ENCODE measurements around the gene SEMA6C. TPM values are rescaled to one million over a fixed set of nuclear protein-coding genes. Genes with fewer than 3 reads are reported as not detected.

The SEMA6C gene
- total and polyA plus RNA-seq, 2 of the 13 experiments (the other 11 are each of a cell fraction or from before 2014, with no cell fraction given): 1.4 to 2.9 TPM

GRCh38 chr1:151165738-151166504, 19.5 kb upstream of the SEMA6C start, which contains the start of the genes LYSMD1 and SCNM1 (continued):
- TF ChIP-seq TCF12 (IDR thresholded peaks at IDR 0.05): no peak
- TF ChIP-seq TCF12 (CRISPR knock-in tag; IDR thresholded peaks at IDR 0.05): no peak
- TF ChIP-seq JUND (CRISPR knock-in tag; IDR thresholded peaks at IDR 0.05): no peak
- no peak for TF ChIP-seq ZNF768 (CRISPR knock-in tag; IDR thresholded peaks at IDR 0.05)
- 0 out of 2 replicates have a peak, but pooled peaks have one; percentile 50 for TF ChIP-seq ZNF776 (CRISPR knock-in tag; IDR thresholded peaks at IDR 0.05)
- TF ChIP-seq, protein P1, sequence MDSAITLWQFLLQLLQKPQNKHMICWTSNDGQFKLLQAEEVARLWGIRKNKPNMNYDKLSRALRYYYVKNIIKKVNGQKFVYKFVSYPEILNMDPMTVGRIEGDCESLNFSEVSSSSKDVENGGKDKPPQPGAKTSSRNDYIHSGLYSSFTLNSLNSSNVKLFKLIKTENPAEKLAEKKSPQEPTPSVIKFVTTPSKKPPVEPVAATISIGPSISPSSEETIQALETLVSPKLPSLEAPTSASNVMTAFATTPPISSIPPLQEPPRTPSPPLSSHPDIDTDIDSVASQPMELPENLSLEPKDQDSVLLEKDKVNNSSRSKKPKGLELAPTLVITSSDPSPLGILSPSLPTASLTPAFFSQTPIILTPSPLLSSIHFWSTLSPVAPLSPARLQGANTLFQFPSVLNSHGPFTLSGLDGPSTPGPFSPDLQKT (CRISPR knock-in tag; IDR thresholded peaks at IDR 0.05; ENCODE audit: borderline replicate concordance): peak; percentile 98; the same call in 1 of the 2 replicates
- no peak for TF ChIP-seq PAWR (CRISPR knock-in tag; IDR thresholded peaks at IDR 0.05; ENCODE audit: borderline replicate concordance)
- no peak; the same call in 1 of the 2 replicates for TF ChIP-seq RFX5 (IDR thresholded peaks at IDR 0.05; ENCODE audit: low read depth, low read length)
- no peak for TF ChIP-seq SNRNP70 (IDR thresholded peaks at IDR 0.05; ENCODE audit: low read depth, low read length)
- no peak for TF ChIP-seq CC2D1A (CRISPR knock-in tag; IDR thresholded peaks at IDR 0.05)
- TF ChIP-seq TOE1 (CRISPR knock-in tag; IDR thresholded peaks at IDR 0.05): no peak
- peak; percentile 66; the same call in 1 of the 2 replicates for TF ChIP-seq ZNF784 (CRISPR knock-in tag; IDR thresholded peaks at IDR 0.05; ENCODE audit: borderline replicate concordance)
- no peak for TF ChIP-seq ZBTB1 (CRISPR knock-in tag; IDR thresholded peaks at IDR 0.05; ENCODE audit: borderline replicate concordance)
- peak; percentile 72; the same call in 1 of the 2 replicates for TF ChIP-seq ZNF224 (CRISPR knock-in tag; IDR thresholded peaks at IDR 0.05)
- TF ChIP-seq ZNF264 (CRISPR knock-in tag; IDR thresholded peaks at IDR 0.05): no peak
- peak; percentile 91 for TF ChIP-seq KDM2A (CRISPR knock-in tag; IDR thresholded peaks at IDR 0.05; ENCODE audit: borderline replicate concordance, low read depth)
- TF ChIP-seq, protein P2, sequence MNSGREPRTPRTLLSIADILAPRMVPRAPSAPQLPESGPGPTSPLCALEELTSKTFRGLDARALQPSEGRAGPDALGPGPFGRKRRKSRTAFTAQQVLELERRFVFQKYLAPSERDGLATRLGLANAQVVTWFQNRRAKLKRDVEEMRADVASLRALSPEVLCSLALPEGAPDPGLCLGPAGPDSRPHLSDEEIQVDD (CRISPR knock-in tag; IDR thresholded peaks at IDR 0.05; ENCODE audit: borderline replicate concordance): no peak
- TF ChIP-seq SIX4 (CRISPR knock-in tag; IDR thresholded peaks at IDR 0.05): peak; percentile 62; the same call in 1 of the 2 replicates
- no peak for TF ChIP-seq MBD4 (IDR thresholded peaks at IDR 0.05; ENCODE audit: borderline replicate concordance, low read length)
- no peak for TF ChIP-seq RAD21 (CRISPR knock-in tag; IDR thresholded peaks at IDR 0.05)
- peak; percentile 57; the same call in 1 of the 2 replicates for TF ChIP-seq PITX1 (CRISPR knock-in tag; IDR thresholded peaks at IDR 0.05)
- TF ChIP-seq TCF7 (IDR thresholded peaks at IDR 0.05; ENCODE audit: low read depth): no peak
- TF ChIP-seq ZNF629 (CRISPR knock-in tag; conservative IDR thresholded peaks at IDR 0.05): peak; percentile 34; the same call in 1 of the 2 replicates
- no peak; the same call in 1 of the 2 replicates for TF ChIP-seq SP5 (CRISPR knock-in tag; IDR thresholded peaks at IDR 0.05; ENCODE audit: borderline replicate concordance, low read depth)
- TF ChIP-seq ZNF790 (CRISPR knock-in tag; IDR thresholded peaks at IDR 0.05; ENCODE audit: borderline replicate concordance): no peak
- no peak for TF ChIP-seq GATA4 (IDR thresholded peaks at IDR 0.05; ENCODE audit: borderline replicate concordance, low read depth)
- no peak; the same call in 1 of the 2 replicates for TF ChIP-seq HNF4G (IDR thresholded peaks at IDR 0.05; ENCODE audit: borderline replicate concordance, low read depth, low read length)
- TF ChIP-seq HNF4G (CRISPR knock-in tag; IDR thresholded peaks at IDR 0.05; ENCODE audit: borderline replicate concordance, low read depth): no peak
- TF ChIP-seq SOX5 (CRISPR knock-in tag; IDR thresholded peaks at IDR 0.05; ENCODE audit: borderline replicate concordance): peak; percentile 68
- TF ChIP-seq POLR2G (IDR thresholded peaks at IDR 0.05; ENCODE audit: low read depth, low read length): peak; percentile 72
- TF ChIP-seq ZNF550 (CRISPR knock-in tag; IDR thresholded peaks at IDR 0.05; ENCODE audit: borderline replicate concordance): no peak
